ENCODE data around the gene GPX4. TPM values are rescaled to one million over a fixed set of nuclear protein-coding genes. Genes with fewer than 3 reads are reported as not detected.
A peak's percentile ranks its signal among the peaks of the same experiment; 100 is the strongest.

GPX4 gene
- total and polyA plus RNA-seq, 9 of the 15 experiments (the other 6 are each of a cell fraction or from before 2014, with no cell fraction given): 61.4 to 661 (median 349) TPM

DNA sequence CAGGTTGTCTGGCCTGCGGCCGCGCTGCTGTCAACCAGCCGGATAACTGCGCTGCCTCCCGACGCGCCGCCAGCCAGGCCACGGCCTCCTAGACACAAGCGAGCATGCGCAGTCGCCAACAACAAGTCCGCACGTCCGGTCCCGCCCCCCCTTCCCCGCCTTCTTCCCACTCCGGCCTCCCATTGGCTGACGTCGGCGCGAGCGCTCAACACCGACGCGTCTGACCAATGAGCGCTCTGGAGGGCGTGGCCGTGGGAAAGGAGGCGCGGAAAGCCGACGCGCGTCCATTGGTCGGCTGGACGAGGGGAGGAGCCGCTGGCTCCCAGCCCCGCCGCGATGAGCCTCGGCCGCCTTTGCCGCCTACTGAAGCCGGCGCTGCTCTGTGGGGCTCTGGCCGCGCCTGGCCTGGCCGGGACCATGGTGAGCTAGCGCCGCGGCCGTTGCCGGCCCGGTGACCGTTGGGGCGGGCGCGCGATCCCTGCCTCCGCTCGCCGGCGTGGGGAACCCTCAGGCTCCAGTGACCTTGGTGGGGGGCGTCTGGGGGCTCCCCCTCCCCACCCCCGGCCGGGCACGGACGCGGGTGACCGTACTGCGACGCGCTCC lies at the start of gene GPX4 (continued):
- TF ChIP-seq RFX7 (CRISPR knock-in tag; IDR thresholded peaks at IDR 0.05): no peak
- TF ChIP-seq NCOA2 (IDR thresholded peaks at IDR 0.05; ENCODE audit: partially characterized antibody in 2 of 2): no peak
- TF ChIP-seq ZNF707 (CRISPR knock-in tag; conservative IDR thresholded peaks at IDR 0.05): no peak
- TF ChIP-seq DACH1 (IDR thresholded peaks at IDR 0.05; ENCODE audit: partially characterized antibody): no peak
- TF ChIP-seq ZBTB40 (IDR thresholded peaks at IDR 0.05): 0 out of 2 replicates have a peak, but pooled peaks have one; percentile 7
- TF ChIP-seq ZBTB40 (CRISPR knock-in tag; IDR thresholded peaks at IDR 0.05): no peak
- TF ChIP-seq, protein P1, sequence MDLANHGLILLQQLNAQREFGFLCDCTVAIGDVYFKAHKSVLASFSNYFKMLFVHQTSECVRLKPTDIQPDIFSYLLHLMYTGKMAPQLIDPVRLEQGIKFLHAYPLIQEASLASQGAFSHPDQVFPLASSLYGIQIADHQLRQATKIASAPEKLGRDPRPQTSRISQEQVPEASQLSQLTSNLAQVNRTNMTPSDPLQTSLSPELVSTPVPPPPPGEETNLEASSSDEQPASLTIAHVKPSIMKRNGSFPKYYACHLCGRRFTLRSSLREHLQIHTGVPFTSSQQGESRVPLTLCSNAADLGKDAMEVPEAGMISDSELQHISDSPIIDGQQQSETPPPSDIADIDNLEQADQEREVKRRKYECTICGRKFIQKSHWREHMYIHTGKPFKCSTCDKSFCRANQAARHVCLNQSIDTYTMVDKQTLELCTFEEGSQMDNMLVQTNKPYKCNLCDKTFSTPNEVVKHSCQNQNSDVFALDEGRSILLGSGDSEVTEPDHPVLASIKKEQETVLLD (IDR thresholded peaks at IDR 0.05): 0 out of 2 replicates have a peak, but pooled peaks have one; percentile 6
- no peak for TF ChIP-seq ZNF41 (CRISPR knock-in tag; conservative IDR thresholded peaks at IDR 0.05)
- TF ChIP-seq NONO (IDR thresholded peaks at IDR 0.05; ENCODE audit: low read depth in 2 of 2, low read length in 1 of 2): peak in 1 of 2 experiments; percentile 94; a peak in 2 of 4 replicates
- TF ChIP-seq ATF4 (CRISPR knock-in tag; IDR thresholded peaks at IDR 0.05): 0 out of 2 replicates have a peak, but pooled peaks have one; percentile 17
- TF ChIP-seq, protein P2, sequence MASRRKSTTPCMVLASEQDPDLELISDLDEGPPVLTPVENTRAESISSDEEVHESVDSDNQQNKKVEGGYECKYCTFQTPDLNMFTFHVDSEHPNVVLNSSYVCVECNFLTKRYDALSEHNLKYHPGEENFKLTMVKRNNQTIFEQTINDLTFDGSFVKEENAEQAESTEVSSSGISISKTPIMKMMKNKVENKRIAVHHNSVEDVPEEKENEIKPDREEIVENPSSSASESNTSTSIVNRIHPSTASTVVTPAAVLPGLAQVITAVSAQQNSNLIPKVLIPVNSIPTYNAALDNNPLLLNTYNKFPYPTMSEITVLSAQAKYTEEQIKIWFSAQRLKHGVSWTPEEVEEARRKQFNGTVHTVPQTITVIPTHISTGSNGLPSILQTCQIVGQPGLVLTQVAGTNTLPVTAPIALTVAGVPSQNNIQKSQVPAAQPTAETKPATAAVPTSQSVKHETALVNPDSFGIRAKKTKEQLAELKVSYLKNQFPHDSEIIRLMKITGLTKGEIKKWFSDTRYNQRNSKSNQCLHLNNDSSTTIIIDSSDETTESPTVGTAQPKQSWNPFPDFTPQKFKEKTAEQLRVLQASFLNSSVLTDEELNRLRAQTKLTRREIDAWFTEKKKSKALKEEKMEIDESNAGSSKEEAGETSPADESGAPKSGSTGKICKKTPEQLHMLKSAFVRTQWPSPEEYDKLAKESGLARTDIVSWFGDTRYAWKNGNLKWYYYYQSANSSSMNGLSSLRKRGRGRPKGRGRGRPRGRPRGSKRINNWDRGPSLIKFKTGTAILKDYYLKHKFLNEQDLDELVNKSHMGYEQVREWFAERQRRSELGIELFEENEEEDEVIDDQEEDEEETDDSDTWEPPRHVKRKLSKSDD (conservative IDR thresholded peaks at IDR 0.05; ENCODE audit: low read length): no peak; the same call in 1 of the 2 replicates
- peak; percentile 68 for TF ChIP-seq ASH1L (IDR thresholded peaks at IDR 0.05; ENCODE audit: borderline replicate concordance, low read depth, partially characterized antibody)
